ENCODE measurements around the gene PRX.

PRX gene

DNA sequence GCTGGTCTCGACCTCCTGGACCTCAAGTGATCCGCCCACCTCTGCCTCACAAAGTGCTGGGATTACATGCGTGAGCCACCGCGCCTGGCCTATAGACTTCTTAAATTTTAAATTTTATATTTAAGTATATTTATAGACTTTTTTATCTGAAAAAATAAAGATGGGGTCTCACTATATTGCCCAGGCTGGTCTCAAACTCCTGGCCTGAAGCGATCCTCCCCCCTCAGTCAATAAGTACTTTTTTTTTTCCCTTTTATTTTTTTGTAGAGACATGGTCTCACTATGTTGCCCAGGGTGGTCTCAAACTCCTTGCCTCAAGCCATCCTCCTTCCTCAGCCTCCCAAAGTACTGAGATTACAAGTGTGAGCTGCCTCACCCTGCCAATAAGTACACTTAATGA is 10.8 kb upstream of the PRX start:
- Histone ChIP-seq H3K9ac (no peak overlapping the region), H2AFZ (ENCODE audit: low read depth) (no peak overlapping the region), H3K36me3 (ENCODE audit: insufficient read depth) (no peaks in the 10 kb centered on the region), H3K27me3 (ENCODE audit: insufficient read depth, low read depth) (no peaks in the 10 kb centered on the region), H3K4me1 (ENCODE audit: low read depth, poor library complexity, severe bottlenecking) (peaks cover 24% of the 10 kb centered on the region), H3K4me2 (no peak overlapping the region), H3K27ac (no peak overlapping the region), H4K20me1 (ENCODE audit: insufficient read depth) (no peaks in the 10 kb centered on the region), H3K79me2 (ENCODE audit: insufficient read depth, low read depth) (0 out of 2 replicates have a peak, but pooled peaks cover 5% of the 10 kb centered on the region), H3K4me3 (IDR thresholded peaks at IDR 0.05; ENCODE audit: insufficient read depth, low read depth, low read length) (no peak overlapping the region)
- TF ChIP-seq CTCF (conservative IDR thresholded peaks at IDR 0.05; ENCODE audit: low read depth, low read length) = no peak

DNA sequence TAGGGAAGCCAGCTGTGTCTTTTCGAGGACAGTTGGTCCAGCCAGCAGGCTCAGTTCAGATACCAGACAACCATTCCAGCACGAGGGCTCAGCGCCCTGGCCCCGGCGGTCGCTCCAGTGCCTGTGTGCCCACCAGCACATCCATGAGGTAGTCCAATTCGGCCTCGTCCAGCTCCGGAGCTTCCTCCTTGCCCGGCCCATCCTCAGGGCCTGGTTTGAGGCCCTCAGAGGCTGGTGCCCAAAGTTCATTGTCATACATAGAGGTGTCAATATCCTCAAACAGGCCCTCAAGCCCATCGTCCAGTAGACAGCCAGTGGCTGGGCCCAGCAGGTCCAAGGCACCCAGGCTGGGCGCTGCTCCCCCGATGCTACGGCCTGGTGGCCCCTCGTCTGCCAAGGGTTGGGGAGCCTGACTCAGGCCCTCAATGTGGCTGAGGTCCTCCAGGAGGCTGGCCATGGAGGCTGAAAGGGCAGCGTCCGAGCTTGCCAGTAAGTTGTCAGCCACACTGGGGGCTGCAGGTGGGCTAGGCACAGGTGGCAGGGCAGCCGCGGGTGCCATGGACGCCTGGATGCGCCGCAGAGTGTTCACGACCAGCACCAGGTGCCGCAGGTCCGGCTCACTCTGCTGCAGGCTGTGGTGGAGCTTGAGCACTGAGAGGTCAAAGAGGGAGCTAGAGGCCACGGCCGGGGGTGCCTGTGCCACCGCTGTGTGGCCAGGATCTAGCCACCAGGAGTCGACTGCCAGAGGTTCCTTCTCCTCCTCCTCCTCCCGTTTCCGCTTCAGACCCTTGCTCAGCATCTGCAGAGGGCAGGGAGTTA is 9.8 kb upstream of the PRX start:
- Histone ChIP-seq H3K27ac (no peak overlapping the region), H2AFZ (ENCODE audit: low read depth) (no peak overlapping the region), H3K9ac (no peak overlapping the region), H3K36me3 (ENCODE audit: insufficient read depth) (no peaks in the 10 kb centered on the region), H4K20me1 (ENCODE audit: insufficient read depth) (no peaks in the 10 kb centered on the region), H3K4me3 (IDR thresholded peaks at IDR 0.05; ENCODE audit: insufficient read depth, low read depth, low read length) (no peak overlapping the region), H3K27me3 (ENCODE audit: insufficient read depth, low read depth) (no peaks in the 10 kb centered on the region), H3K79me2 (ENCODE audit: insufficient read depth, low read depth) (0 out of 2 replicates have a peak, but pooled peaks cover 5% of the 10 kb centered on the region), H3K4me2 (no peak overlapping the region), H3K4me1 (ENCODE audit: low read depth, poor library complexity, severe bottlenecking) (peaks cover 24% of the 10 kb centered on the region)
- no peak for TF ChIP-seq CTCF (conservative IDR thresholded peaks at IDR 0.05; ENCODE audit: low read depth, low read length)

- 0 out of 2 replicates have a peak overlapping the region, but pooled peaks have one; percentile 77 for H3K9ac ChIP-seq
- H3K36me3 ChIP-seq (ENCODE audit: insufficient read depth) = no peaks in the 10 kb centered on the region
- peaks cover 27% of the 10 kb centered on the region for H3K4me1 ChIP-seq (ENCODE audit: low read depth, poor library complexity, severe bottlenecking)
- H3K4me2 ChIP-seq = peak overlapping the region; percentile 74
- no peak for TF ChIP-seq CTCF (conservative IDR thresholded peaks at IDR 0.05; ENCODE audit: low read depth, low read length)
- 0 out of 2 replicates have a peak, but pooled peaks cover 5% of the 10 kb centered on the region for H3K79me2 ChIP-seq (ENCODE audit: insufficient read depth, low read depth)
- H3K27ac ChIP-seq = no peak overlapping the region
- no peak overlapping the region for H3K4me3 ChIP-seq (IDR thresholded peaks at IDR 0.05; ENCODE audit: insufficient read depth, low read depth, low read length)
- H2AFZ ChIP-seq (ENCODE audit: low read depth) = peak overlapping the region; percentile 97; the same call in 1 of the 2 replicates
- H3K27me3 ChIP-seq (ENCODE audit: insufficient read depth, low read depth) = no peaks in the 10 kb centered on the region
- H4K20me1 ChIP-seq (ENCODE audit: insufficient read depth) = no peaks in the 10 kb centered on the region
Observed at GRCh38 chr19:40421993-40422747, 9.0 kb upstream of the PRX start.

DNA sequence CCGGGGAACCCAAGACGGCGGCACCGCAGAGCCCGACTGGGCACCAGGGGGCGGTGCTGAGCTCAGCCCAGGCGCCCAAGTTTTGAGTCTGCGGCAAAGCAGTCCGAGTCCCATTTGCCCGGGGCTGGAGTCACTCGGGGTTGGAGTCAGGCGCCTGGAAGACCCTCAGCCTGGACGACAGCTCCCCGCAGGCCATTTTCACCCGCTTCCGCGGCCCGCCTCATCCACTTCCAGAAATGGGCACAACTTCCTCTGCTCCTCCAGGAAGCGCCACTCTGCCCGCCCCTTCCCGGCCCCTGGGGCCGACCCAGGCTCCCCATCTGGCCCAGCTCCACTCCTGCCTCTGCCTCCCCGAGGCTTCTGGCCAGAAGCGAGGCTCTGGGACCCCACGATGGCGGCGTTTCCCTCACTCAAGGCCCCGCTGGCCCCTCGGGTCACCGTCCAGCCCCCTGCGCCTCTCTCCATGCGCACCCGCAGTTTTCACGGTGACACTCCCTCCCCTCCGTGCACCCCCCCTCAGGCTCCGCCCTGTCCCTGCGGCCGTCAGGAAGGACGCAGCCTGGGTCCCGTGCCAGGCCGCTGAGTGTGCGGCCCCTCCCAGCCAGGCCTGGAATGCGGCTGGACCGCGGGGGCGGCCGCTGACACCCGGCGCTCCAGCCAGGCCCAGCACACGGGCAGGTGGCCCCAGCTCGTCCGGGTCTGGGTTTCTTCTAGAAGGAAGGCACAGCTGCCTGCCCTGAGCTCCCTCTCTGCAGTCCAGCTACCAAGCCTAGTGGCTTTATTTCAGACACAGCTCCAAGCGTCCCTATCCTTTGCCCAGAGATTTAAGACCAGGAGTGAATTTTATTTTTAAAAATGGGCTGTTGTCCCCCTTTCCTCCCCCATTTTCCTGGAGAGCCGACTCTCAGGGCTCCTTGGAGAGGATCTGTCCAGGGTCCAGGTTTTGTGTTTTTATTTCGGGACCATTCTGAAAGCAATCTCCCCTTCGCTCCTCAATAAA is 7.9 kb upstream of the PRX start:
- Histone ChIP-seq H3K27me3 (ENCODE audit: insufficient read depth, low read depth) (no peaks in the 10 kb centered on the region), H3K79me2 (ENCODE audit: insufficient read depth, low read depth) (0 out of 2 replicates have a peak, but pooled peaks cover 5% of the 10 kb centered on the region), H3K36me3 (ENCODE audit: insufficient read depth) (no peaks in the 10 kb centered on the region), H2AFZ (ENCODE audit: low read depth) (peak overlapping the region; percentile 97), H3K4me3 (IDR thresholded peaks at IDR 0.05; ENCODE audit: insufficient read depth, low read depth, low read length) (no peak overlapping the region), H4K20me1 (ENCODE audit: insufficient read depth) (no peaks in the 10 kb centered on the region), H3K4me2 (peak overlapping the region; percentile 74), H3K4me1 (ENCODE audit: low read depth, poor library complexity, severe bottlenecking) (peaks cover 30% of the 10 kb centered on the region), H3K27ac (peak overlapping the region; percentile 65), H3K9ac (peak overlapping the region; percentile 77)
- TF ChIP-seq CTCF (conservative IDR thresholded peaks at IDR 0.05; ENCODE audit: low read depth, low read length) = peak; percentile 89
